H1 (cell line): ENCODE results near the gene CGRRF1. TPM values are rescaled to one million over a fixed set of nuclear protein-coding genes. Genes with fewer than 3 reads are reported as not detected.
A peak's percentile ranks its signal among the peaks of the same experiment; 100 is the strongest.

Source experiments
- CTCF ChIA-PET: fragments of 300-600 bp; sonication (Branson Sonifier 250); formaldehyde crosslinking; loops from one replicate; lab custom pipeline; 2021; ENCODE audit not compliant: partially characterized antibody; lab: Charles Lee
- POLR2A ChIA-PET: fragments of 300-600 bp; sonication (Branson Sonifier 250); formaldehyde crosslinking; loops from one replicate; lab custom pipeline; 2021; ENCODE audit warnings: inconsistent platforms; ENCODE audit not compliant: partially characterized antibody; lab: Charles Lee
- DNase-seq, 2 experiments: peaks; one replicate each; pipeline versions ENCODE4 v3.0.0 to v3.0.0-alpha.2; 2010 to 2022; ENCODE audit warnings: low spot score in 2 of 2, low read depth in 1 of 2, mixed read lengths in 1 of 2
- FAIRE-seq: peaks from 2 replicates; lab custom pipeline; 2011; peaks lifted over from hg19 to GRCh38; lab: Jason Lieb, UNC
- H2AFZ ChIP-seq: 2 replicates; pipeline ENCODE4 v1.8.1; 2012; ENCODE audit warnings: low read length, inconsistent platforms
- H2AK5ac ChIP-seq: 2 replicates; pipeline ENCODE4 v1.6.1; 2013; ENCODE audit warnings: low read depth, low read length
- H2BK120ac ChIP-seq: replicated peaks from 2 replicates; pipeline ENCODE3; 2013; ENCODE audit warnings: low read depth, low read length, inconsistent platforms
- H2BK12ac ChIP-seq: 2 replicates; pipeline ENCODE4 v1.6.1; 2013; ENCODE audit warnings: low read depth, low read length
- H2BK15ac ChIP-seq: 2 replicates; pipeline ENCODE4 v1.6.1; 2013; ENCODE audit warnings: low read length
- H2BK20ac ChIP-seq: 2 replicates; pipeline ENCODE4 v1.6.1; 2013; ENCODE audit warnings: low read length
- H2BK5ac ChIP-seq: 2 replicates; pipeline ENCODE4 v1.6.1; 2013; ENCODE audit warnings: low read depth, low read length
- H3K14ac ChIP-seq: 2 replicates; pipeline ENCODE4 v1.6.1; 2013; ENCODE audit warnings: inconsistent platforms; ENCODE audit not compliant: insufficient read length
- H3K18ac ChIP-seq: 2 replicates; pipeline ENCODE4 v1.6.1; 2013; ENCODE audit warnings: low read length; ENCODE audit errors: extremely low read depth
- H3K23ac ChIP-seq: 2 replicates; pipeline ENCODE4 v1.6.1; 2013; ENCODE audit warnings: inconsistent platforms; ENCODE audit not compliant: insufficient read length
- H3K23me2 ChIP-seq: 2 replicates; pipeline ENCODE4 v1.6.1; 2013; ENCODE audit warnings: low read depth, low read length
- H3K27ac ChIP-seq: 2 replicates; pipeline ENCODE4 v1.6.1; 2011; ENCODE audit warnings: low read depth, low read length, inconsistent platforms
- H3K27me3 ChIP-seq, 4 experiments: replicated peaks in 1 of 4; 1 replicate in 1 of 4; 2 replicates in 3 of 4; pipeline versions ENCODE4 v1.6.1 to v1.8.1; 2011 to 2013; ENCODE audit warnings: low read length in 3 of 4, mild to moderate bottlenecking in 3 of 4, inconsistent platforms in 2 of 4, mixed read lengths in 2 of 4, moderate library complexity in 1 of 4; ENCODE audit not compliant: control insufficient read depth in 3 of 4, insufficient read depth in 3 of 4; ENCODE audit errors: extremely low read depth in 1 of 4
- H3K36me3 ChIP-seq, 4 experiments: 2 replicates each; pipeline versions ENCODE4 v1.6.1 to v1.8.1; 2011 to 2013; ENCODE audit warnings: mild to moderate bottlenecking in 4 of 4, low read length in 3 of 4, moderate library complexity in 2 of 4, control low read depth in 1 of 4, inconsistent platforms in 1 of 4; ENCODE audit not compliant: insufficient read depth in 4 of 4, control insufficient read depth in 2 of 4
- H3K4ac ChIP-seq: replicated peaks from 2 replicates; pipeline ENCODE3; 2013; ENCODE audit warnings: low read length, low read depth, mixed read lengths, inconsistent platforms; ENCODE audit not compliant: insufficient read length
- H3K4me1 ChIP-seq, 4 experiments: replicated peaks in 1 of 4; 1 replicate in 1 of 4; 2 replicates in 3 of 4; pipeline versions ENCODE4 v1.6.1 to v1.8.1; 2011 to 2013; ENCODE audit warnings: low read length in 3 of 4, inconsistent platforms in 2 of 4, mixed read lengths in 1 of 4; ENCODE audit not compliant: insufficient read depth in 4 of 4, control insufficient read depth in 3 of 4
- H3K4me2 ChIP-seq, 2 experiments: 2 replicates each; pipeline versions ENCODE4 v1.6.1 to v1.8.1; 2011 to 2013; ENCODE audit warnings: low read depth in 2 of 2, low read length in 2 of 2, control low read depth in 1 of 2, inconsistent platforms in 1 of 2, mild to moderate bottlenecking in 1 of 2; ENCODE audit not compliant: insufficient read depth in 1 of 2
- H3K4me3 ChIP-seq, 4 experiments: fragments of 200-600, 300-600 bp in 1 of 4; sonication (generic), shearing (Covaris generic), sonication (Bioruptor Twin) in 1 of 4; 2 replicates each; pipeline versions ENCODE4 v1.5.1 to v1.8.1; 2011 to 2016; ENCODE audit warnings: low read length in 4 of 4, low read depth in 3 of 4, control low read depth in 2 of 4, inconsistent platforms in 2 of 4, mild to moderate bottlenecking in 2 of 4, mixed read lengths in 1 of 4, moderate library complexity in 1 of 4; ENCODE audit not compliant: insufficient read depth in 2 of 4; ENCODE audit errors: extremely low read depth in 1 of 4
- H3K56ac ChIP-seq: replicated peaks from 2 replicates; pipeline ENCODE3; 2013; ENCODE audit warnings: low read depth, mild to moderate bottlenecking, mixed read lengths, low read length, inconsistent platforms; ENCODE audit not compliant: insufficient read length
- H3K79me1 ChIP-seq: 2 replicates; pipeline ENCODE4 v1.6.1; 2013; ENCODE audit warnings: low read depth, low read length, control low read depth
- H3K79me2 ChIP-seq, 2 experiments: 2 replicates each; pipeline versions ENCODE4 v1.6.1 to v1.8.1; 2012 to 2013; ENCODE audit warnings: low read length in 2 of 2, mild to moderate bottlenecking in 2 of 2, inconsistent platforms in 1 of 2; ENCODE audit not compliant: insufficient read depth in 2 of 2, control insufficient read depth in 1 of 2
- H3K9ac ChIP-seq, 4 experiments: replicated peaks in 1 of 4; 1 replicate in 1 of 4; 2 replicates in 3 of 4; pipeline versions ENCODE4 v1.6.1 to v1.8.1; 2011 to 2013; ENCODE audit warnings: low read depth in 3 of 4, low read length in 3 of 4, control low read depth in 2 of 4, mild to moderate bottlenecking in 2 of 4, moderate library complexity in 2 of 4, inconsistent platforms in 1 of 4; ENCODE audit errors: extremely low read depth in 1 of 4
- H3K9me3 ChIP-seq, 2 experiments: 2 replicates each; pipeline versions ENCODE4 v1.6.1 to v1.8.1; 2012 to 2013; ENCODE audit warnings: mild to moderate bottlenecking in 2 of 2, moderate library complexity in 2 of 2, control low read depth in 1 of 2, inconsistent platforms in 1 of 2, low read depth in 1 of 2, low read length in 1 of 2, mixed read lengths in 1 of 2; ENCODE audit not compliant: insufficient read depth in 2 of 2
- H4K20me1 ChIP-seq, 2 experiments: replicated peaks in 1 of 2; 2 replicates each; pipeline versions ENCODE3 to v1.8.1; 2011 to 2013; ENCODE audit warnings: inconsistent platforms in 2 of 2, low read length in 2 of 2, mild to moderate bottlenecking in 1 of 2; ENCODE audit not compliant: insufficient read depth in 2 of 2, control insufficient read depth in 1 of 2
- H4K5ac ChIP-seq: 2 replicates; pipeline ENCODE4 v1.6.1; 2013; ENCODE audit warnings: low read length, low read depth, mixed read lengths, inconsistent platforms; ENCODE audit not compliant: insufficient read length
- H4K8ac ChIP-seq: 2 replicates; pipeline ENCODE4 v1.8.0; 2013; ENCODE audit warnings: mild to moderate bottlenecking, moderate library complexity, low read length, inconsistent platforms; ENCODE audit not compliant: insufficient read depth; ENCODE audit errors: extremely low read depth
- H4K91ac ChIP-seq: replicated peaks from 2 replicates; pipeline ENCODE3; 2013; ENCODE audit warnings: low read length, mixed read lengths, inconsistent platforms; ENCODE audit not compliant: insufficient read length
- BACH1 ChIP-seq: IDR thresholded peaks from 2 replicates; pipeline ENCODE4 v1.6.1; 2012; ENCODE audit warnings: low read length, improper control_type of control experiment
- TEAD4 ChIP-seq: IDR thresholded peaks from 2 replicates; pipeline ENCODE4 v1.6.1; 2012; ENCODE audit warnings: low read depth, low read length, inconsistent platforms, mixed read lengths
- whole genome bisulfite sequencing, 2 experiments: shearing (Covaris generic) in 1 of 2; methylation state at CpG; one replicate each; pipeline versions ENCODE4 v1.1.6 to v1.1.7; 2013 to 2015; ENCODE audit warnings: low lambda C conversion rate in 2 of 2, mixed read lengths in 2 of 2, inconsistent platforms in 1 of 2, low coverage in 1 of 2, missing lambda C conversion rate in 1 of 2; ENCODE audit not compliant: insufficient replicate concordance in 2 of 2, insufficient coverage in 1 of 2, insufficient read length in 1 of 2; ENCODE audit errors: extremely low coverage in 1 of 2, missing lambda C conversion rate in 1 of 2; 5-methylcytosine and 5-hydroxymethylcytosine counted together
- polyA plus RNA-seq, 7 experiments: library from polyadenylated mRNA; depleted of rRNA in 3 of 7; stranded (reverse) in 5 of 7; unstranded in 2 of 7; fragments of >200 nt in 5 of 7; fragments of 200-250 nt in 2 of 7; gene quantifications; 1 replicate in 5 of 7; 2 replicates in 1 of 7; 4 replicates in 1 of 7; pipeline versions ENCODE4 v1.2.1 to v1.2.3, GENCODE V29; 2011 to 2013; ENCODE audit warnings: missing spikeins in 2 of 7, mixed read lengths in 2 of 7
- total RNA-seq: library from RNA; stranded (reverse); fragmentation: NEBNext Ultra II Directional; extraction: Animal tissue kit (Norgen Biotek cat#: 25700); gene quantifications from 2 replicates; pipeline ENCODE4 v1.2.1, GENCODE V29; 2021

CGRRF1 gene
- total and polyA plus RNA-seq, 2 of the 8 experiments (the other 6 are each of a cell fraction or from before 2014, with no cell fraction given) = 7.4 to 20.2 TPM

DNA sequence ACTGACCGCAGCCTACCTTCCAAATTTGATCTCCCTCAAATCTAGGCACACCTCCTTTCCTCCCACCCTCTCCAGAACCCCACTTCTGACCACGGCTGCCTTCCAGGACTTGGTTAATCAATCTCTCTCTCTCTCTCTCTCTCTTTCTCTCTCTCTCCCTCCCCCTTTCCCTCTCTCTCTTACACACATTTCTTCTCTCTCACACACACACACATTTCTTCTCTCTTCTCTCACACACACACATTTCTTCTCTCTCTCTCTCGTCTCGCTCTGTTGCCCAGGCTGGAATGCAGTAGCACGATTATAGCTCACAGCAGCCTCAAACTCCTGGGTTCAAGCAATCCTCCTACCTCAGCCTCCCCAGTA is 20.4 kb upstream of the CGRRF1 start:
- ChIA-PET CTCF (interaction anchor here (0.6 to 2.6 kb wide), 6 partner anchors 19 to 305 kb away, joined by 3 to 9 read pairs (median 4); partner anchors contain the start of gene CGRRF1), POLR2A (interaction anchor here (0.7 to 3.6 kb wide), 7 partner anchors 13 to 96 kb away, joined by 3 to 15 read pairs (median 5); partner anchors contain the start of gene CGRRF1)
- peaks cover 0 to 4% (median 0%) of the 10 kb centered on the region in 4 experiments; a peak in 2 of 7 replicates for H3K4me1 ChIP-seq
- peak overlapping the region; percentile 80; the same call in 1 of the 2 replicates for H3K27ac ChIP-seq
- peak overlapping the region; percentile 19 for H4K5ac ChIP-seq
- H3K4me3 ChIP-seq = peak overlapping the region; percentile 81 to 90 (median 86)
- H3K9ac ChIP-seq = peak overlapping the region in 3 of 4 experiments; percentile 1 to 83 (median 80); a peak in 5 of 7 replicates
- TF ChIP-seq BACH1 = no peak
- TF ChIP-seq TEAD4 = 0 out of 2 replicates have a peak, but pooled peaks have one; percentile 9
- peak overlapping the region; percentile 84 for H3K18ac ChIP-seq
- peaks cover 8% of the 10 kb centered on the region; the same call in 1 of the 2 replicates for H3K23me2 ChIP-seq
- no peak overlapping the region for H3K23ac ChIP-seq
- H3K36me3 ChIP-seq = no peaks in the 10 kb centered on the region
- H2BK120ac ChIP-seq = peak overlapping the region; percentile 73
- peak overlapping the region; percentile 1 for H3K14ac ChIP-seq
- H2AK5ac ChIP-seq = 0 out of 2 replicates have a peak overlapping the region, but pooled peaks have one; percentile 45
- H2BK20ac ChIP-seq = no peak overlapping the region
- peak overlapping the region; percentile 98 for H4K91ac ChIP-seq
- DNase-seq (no peak), FAIRE-seq (no peak)
- H2BK12ac ChIP-seq = peak overlapping the region; percentile 30; the same call in 1 of the 2 replicates
- H4K20me1 ChIP-seq = peaks cover 0 to 2% of the 10 kb centered on the region in 2 experiments
- peak overlapping the region; percentile 81 to 87 for H3K4me2 ChIP-seq
- 52 to 100% methylated on average over 2 to 5 of the region's 5 CpGs for WGBS, 2 experiments
- H3K79me1 ChIP-seq = no peaks in the 10 kb centered on the region; the same call in 1 of the 2 replicates
- H3K9me3 ChIP-seq = no peaks in the 10 kb centered on the region
- peak overlapping the region; percentile 80 for H2BK5ac ChIP-seq
- no peak overlapping the region for H2BK15ac ChIP-seq
- H3K56ac ChIP-seq = peak overlapping the region; percentile 97
- H3K4ac ChIP-seq = peak overlapping the region; percentile 36
- no peak overlapping the region for H4K8ac ChIP-seq
- H3K79me2 ChIP-seq = peaks cover 4 to 38% of the 10 kb centered on the region in 2 experiments; a peak in 3 of 4 replicates
- no peaks in the 10 kb centered on the region for H3K27me3 ChIP-seq
- H2AFZ ChIP-seq = peak overlapping the region; percentile 99
